Fibroblast of lung (primary cell): ENCODE data around the gene CRACR2B. TPM values are rescaled to one million over a fixed set of nuclear protein-coding genes. Genes with fewer than 3 reads are reported as not detected.

Source experiments
- DNase-seq, 2 donors: peaks; one replicate each; pipeline versions ENCODE4 v3.0.0 to v3.0.0-alpha.2; 2010; ENCODE audit warnings: low read depth in 2 of 2
- H2AFZ ChIP-seq: 2 replicates; pipeline ENCODE4 v1.5.1; 2012; ENCODE audit warnings: low read length, control low read depth, inconsistent platforms
- H3K27ac ChIP-seq: 2 replicates; pipeline ENCODE4 v1.5.1; 2011; ENCODE audit warnings: low read length, control low read depth; ENCODE audit not compliant: insufficient read depth
- H3K27me3 ChIP-seq: 2 replicates; pipeline ENCODE4 v1.5.1; 2011; ENCODE audit warnings: mild to moderate bottlenecking, low read length; ENCODE audit not compliant: control insufficient read depth, insufficient read depth
- H3K36me3 ChIP-seq: 2 replicates; pipeline ENCODE4 v1.5.1; 2011; ENCODE audit warnings: low read length; ENCODE audit not compliant: control insufficient read depth, insufficient read depth
- H3K4me1 ChIP-seq: 2 replicates; pipeline ENCODE4 v1.5.1; 2011; ENCODE audit warnings: low read length; ENCODE audit not compliant: control insufficient read depth, insufficient read depth; ENCODE audit errors: extremely low read depth
- H3K4me2 ChIP-seq: 2 replicates; pipeline ENCODE4 v1.5.1; 2011; ENCODE audit warnings: low read length, control low read depth; ENCODE audit not compliant: insufficient read depth; ENCODE audit errors: extremely low read depth
- H3K4me3 ChIP-seq, 4 experiments: fragments of 200-600 bp in 1 of 4; sonication (generic) in 1 of 4; replicated peaks in 1 of 4; 2 replicates each; pipeline ENCODE4 v1.5.1; 2011 to 2016; ENCODE audit warnings: low read length in 4 of 4, low read depth in 3 of 4, mild to moderate bottlenecking in 3 of 4, control low read depth in 2 of 4, inconsistent platforms in 1 of 4, mixed read lengths in 1 of 4; ENCODE audit not compliant: insufficient read depth in 1 of 4; ENCODE audit errors: control extremely low read depth in 1 of 4
- H3K79me2 ChIP-seq: 2 replicates; pipeline ENCODE4 v1.5.1; 2012; ENCODE audit warnings: mild to moderate bottlenecking, low read length, inconsistent platforms; ENCODE audit not compliant: control insufficient read depth, insufficient read depth
- H3K9ac ChIP-seq: 2 replicates; pipeline ENCODE4 v1.5.1; 2011; ENCODE audit warnings: mild to moderate bottlenecking, low read length, control low read depth; ENCODE audit not compliant: insufficient read depth
- H3K9me3 ChIP-seq: 2 replicates; pipeline ENCODE4 v1.5.1; 2012; ENCODE audit warnings: low read depth, low read length; ENCODE audit not compliant: control insufficient read depth, insufficient read depth
- H4K20me1 ChIP-seq: 2 replicates; pipeline ENCODE4 v1.5.1; 2011; ENCODE audit warnings: low read length; ENCODE audit not compliant: control insufficient read depth, insufficient read depth; ENCODE audit errors: extremely low read depth
- CTCF ChIP-seq, 2 donors: IDR thresholded peaks in 1 of 2; conservative IDR thresholded peaks in 1 of 2; 1 replicate in 1 of 2; 2 replicates in 1 of 2; pipeline ENCODE4 v1.5.1; 2011 to 2012; ENCODE audit warnings: low read length in 2 of 2, control low read depth in 1 of 2, inconsistent platforms in 1 of 2, low read depth in 1 of 2, mild to moderate bottlenecking in 1 of 2
- EZH2 ChIP-seq: IDR thresholded peaks from 2 replicates; pipeline ENCODE4 v1.5.1; 2012; ENCODE audit warnings: low read length, control low read depth, mild to moderate bottlenecking; ENCODE audit errors: missing control alignments
- polyA plus RNA-seq, 2 donors: library from polyadenylated mRNA; depleted of rRNA in 1 of 2; stranded (reverse) in 1 of 2; unstranded in 1 of 2; fragments of >200 nt; gene quantifications; 2 replicates each; pipeline ENCODE4 v1.2.1, GENCODE V29; 2011 to 2012; ENCODE audit warnings: missing spikeins in 1 of 2
- total RNA-seq: library from RNA; depleted of rRNA; stranded (reverse); fragments of >200 nt; gene quantifications from 2 replicates; pipeline ENCODE4 v1.2.1, GENCODE V29; 2014

CRACR2B gene
- total and polyA plus RNA-seq, 2 donors (not counting 1 experiment from before 2014, with no cell fraction given): 0.11 to 0.66 TPM

- Histone ChIP-seq H3K4me2 (no peak overlapping the region), H4K20me1 (no peaks in the 10 kb centered on the region), H3K36me3 (peaks cover 26% of the 10 kb centered on the region), H3K9ac (no peak overlapping the region), H3K9me3 (no peaks in the 10 kb centered on the region), H3K4me3 (no peak overlapping the region), H3K79me2 (peaks cover 6% of the 10 kb centered on the region), H3K27me3 (no peaks in the 10 kb centered on the region), H3K27ac (no peak overlapping the region), H2AFZ (no peak overlapping the region), H3K4me1 (peaks cover 12% of the 10 kb centered on the region)
- no peak for DNase-seq
- TF ChIP-seq EZH2: no peak
- TF ChIP-seq CTCF (conservative IDR thresholded peaks at IDR 0.05 in 1 of 2, IDR thresholded peaks at IDR 0.05 in 1 of 2; ENCODE audit: low read depth in 1 of 2, low read length in 2 of 2): no peak
Measured at GRCh38 chr11:863910-864827, 36.5 kb downstream of the CRACR2B start.

- peaks cover 6% of the 10 kb centered on the region for H3K79me2 ChIP-seq
- H3K9me3 ChIP-seq: no peaks in the 10 kb centered on the region
- no peak for DNase-seq
Measured at GRCh38 chr11:864898-865297, 37.2 kb downstream of the CRACR2B start.

More at GRCh38 chr11:864898-865297, 37.2 kb downstream of the CRACR2B start:
- no peaks in the 10 kb centered on the region for H3K27me3 ChIP-seq
- TF ChIP-seq CTCF (conservative IDR thresholded peaks at IDR 0.05 in 1 of 2, IDR thresholded peaks at IDR 0.05 in 1 of 2; ENCODE audit: low read depth in 1 of 2, low read length in 2 of 2) (no peak), EZH2 (no peak)
- no peaks in the 10 kb centered on the region for H4K20me1 ChIP-seq
- H3K9ac ChIP-seq: no peak overlapping the region
- no peak overlapping the region for H3K4me3 ChIP-seq
- H2AFZ ChIP-seq: no peak overlapping the region
- peaks cover 6% of the 10 kb centered on the region for H3K4me1 ChIP-seq
- no peak overlapping the region for H3K4me2 ChIP-seq
- H3K27ac ChIP-seq: no peak overlapping the region
- H3K36me3 ChIP-seq: peaks cover 26% of the 10 kb centered on the region
